Activated CD4-positive, alpha-beta T cell treated with anti-CD3 and anti-CD28 coated beads for 1 hour (primary cell): ENCODE data around the gene B9D1.

Source experiments
- DNase-seq: peaks from one replicate; pipeline ENCODE4 v3.0.0-alpha.2; 2020

Gene B9D1

GRCh38 chr17:19372866-19373504, 10.5 kb upstream of the B9D1 start:
- no peak for DNase-seq

GRCh38 chr17:19372439-19372838, 9.9 kb upstream of the B9D1 start:
- no peak for DNase-seq

GRCh38 chr17:19372011-19372370, 9.5 kb upstream of the B9D1 start:
- DNase-seq = no peak

- no peak for DNase-seq
Measured at GRCh38 chr17:19371259-19372010, 8.9 kb upstream of the B9D1 start.

GRCh38 chr17:19370493-19370960, 8.0 kb upstream of the B9D1 start:
- DNase-seq = no peak

GRCh38 chr17:19369846-19370492, 7.4 kb upstream of the B9D1 start:
- DNase-seq = no peak

- DNase-seq = no peak
Measured at GRCh38 chr17:19369107-19369778, 6.7 kb upstream of the B9D1 start.

- no peak for DNase-seq
Measured at GRCh38 chr17:19368229-19368628, 5.7 kb upstream of the B9D1 start.

GRCh38 chr17:19366637-19366972, 4.1 kb upstream of the B9D1 start:
- DNase-seq = no peak

- no peak for DNase-seq
Measured at GRCh38 chr17:19365833-19366636, 3.5 kb upstream of the B9D1 start.

- no peak for DNase-seq
Measured at GRCh38 chr17:19365499-19365817, 2.9 kb upstream of the B9D1 start.

GRCh38 chr17:19364699-19365498, 2.4 kb upstream of the B9D1 start:
- DNase-seq = no peak

GRCh38 chr17:19363460-19364035, 1.0 kb upstream of the B9D1 start:
- DNase-seq = no peak

- DNase-seq = no peak
Measured at GRCh38 chr17:19363114-19363438, 553 bp upstream of the B9D1 start.

- DNase-seq = no peak
Measured at GRCh38 chr17:19361944-19362276, 613 bp downstream of the B9D1 start.

- no peak for DNase-seq
Measured at GRCh38 chr17:19361326-19361725, 1.2 kb downstream of the B9D1 start.

- DNase-seq = no peak
Measured at GRCh38 chr17:19360772-19361171, 1.8 kb downstream of the B9D1 start.

GRCh38 chr17:19359856-19360255, 2.7 kb downstream of the B9D1 start:
- DNase-seq = no peak

GRCh38 chr17:19359151-19359550, 3.4 kb downstream of the B9D1 start:
- no peak for DNase-seq

GRCh38 chr17:19357761-19358160, 4.8 kb downstream of the B9D1 start:
- DNase-seq = no peak

GRCh38 chr17:19357351-19357750, 5.2 kb downstream of the B9D1 start:
- DNase-seq = no peak

GRCh38 chr17:19354748-19355147, 7.8 kb downstream of the B9D1 start:
- DNase-seq = no peak
